ENCODE measurements around the gene DOK7. TPM values are rescaled to one million over a fixed set of nuclear protein-coding genes. Genes with fewer than 3 reads are reported as not detected.

The DOK7 gene
- total RNA-seq, 2 experiments from 2014 or later: not detected

- Mint-ChIP-seq H3K27me3 (no peaks in the 10 kb centered on the region), H3K36me3 (ENCODE audit: low read depth) (peaks cover 22% of the 10 kb centered on the region), H3K4me1 (no peaks in the 10 kb centered on the region), H3K27ac (no peak overlapping the region), H3K4me3 (no peak overlapping the region), H3K9me3 (no peaks in the 10 kb centered on the region)
- DNase-seq: no peak
- ChIA-PET POLR2A (no interaction called here), CTCF (no interaction called here)
Measured at GRCh38 chr4:3520796-3521600, 57.9 kb downstream of the DOK7 start.

- H3K9me3 Mint-ChIP-seq: no peaks in the 10 kb centered on the region
- no peak overlapping the region for H3K27ac Mint-ChIP-seq
- H3K27me3 Mint-ChIP-seq: no peaks in the 10 kb centered on the region
- H3K4me3 Mint-ChIP-seq: no peak overlapping the region
- CTCF ChIA-PET: no interaction called here
- H3K36me3 Mint-ChIP-seq (ENCODE audit: low read depth): peaks cover 22% of the 10 kb centered on the region
- POLR2A ChIA-PET: no interaction called here
- H3K4me1 Mint-ChIP-seq: peaks cover 4% of the 10 kb centered on the region
- DNase-seq: no peak
Measured at GRCh38 chr4:3521621-3522325, 58.7 kb downstream of the DOK7 start.

- peaks cover 20% of the 10 kb centered on the region for H3K36me3 Mint-ChIP-seq (ENCODE audit: low read depth)
- no peaks in the 10 kb centered on the region for H3K9me3 Mint-ChIP-seq
- H3K4me1 Mint-ChIP-seq: peaks cover 8% of the 10 kb centered on the region
- no peak overlapping the region for H3K27ac Mint-ChIP-seq
- H3K4me3 Mint-ChIP-seq: no peak overlapping the region
- ChIA-PET CTCF (no interaction called here), POLR2A (no interaction called here)
- DNase-seq: no peak
- no peaks in the 10 kb centered on the region for H3K27me3 Mint-ChIP-seq
Measured at GRCh38 chr4:3522326-3522640, 59.2 kb downstream of the DOK7 start.

- Mint-ChIP-seq H3K4me1 (peaks cover 8% of the 10 kb centered on the region), H3K9me3 (no peaks in the 10 kb centered on the region), H3K27ac (no peak overlapping the region), H3K36me3 (ENCODE audit: low read depth) (peaks cover 18% of the 10 kb centered on the region), H3K4me3 (no peak overlapping the region), H3K27me3 (no peaks in the 10 kb centered on the region)
- no peak for DNase-seq
- CTCF ChIA-PET: no interaction called here
- POLR2A ChIA-PET: no interaction called here
Measured at GRCh38 chr4:3522651-3523050, 59.5 kb downstream of the DOK7 start.

GRCh38 chr4:3523146-3523627 is 60.1 kb downstream of the DOK7 start:
- peaks cover 15% of the 10 kb centered on the region for H3K36me3 Mint-ChIP-seq (ENCODE audit: low read depth)
- no peak for DNase-seq
- no peaks in the 10 kb centered on the region for H3K27me3 Mint-ChIP-seq
- H3K4me3 Mint-ChIP-seq: no peak overlapping the region
- H3K4me1 Mint-ChIP-seq: peaks cover 11% of the 10 kb centered on the region
- ChIA-PET CTCF (no interaction called here), POLR2A (no interaction called here)
- no peaks in the 10 kb centered on the region for H3K9me3 Mint-ChIP-seq
- no peak overlapping the region for H3K27ac Mint-ChIP-seq

- CTCF ChIA-PET: no interaction called here
- POLR2A ChIA-PET: no interaction called here
- Mint-ChIP-seq H3K4me1 (peaks cover 12% of the 10 kb centered on the region), H3K36me3 (ENCODE audit: low read depth) (peaks cover 15% of the 10 kb centered on the region), H3K27ac (no peak overlapping the region), H3K4me3 (no peak overlapping the region), H3K9me3 (no peaks in the 10 kb centered on the region), H3K27me3 (no peaks in the 10 kb centered on the region)
- DNase-seq: no peak
Measured at GRCh38 chr4:3523628-3524221, 60.6 kb downstream of the DOK7 start.

GRCh38 chr4:3524349-3524748 is 61.2 kb downstream of the DOK7 start:
- Mint-ChIP-seq H3K4me3 (no peak overlapping the region), H3K27ac (no peak overlapping the region), H3K9me3 (no peaks in the 10 kb centered on the region), H3K36me3 (ENCODE audit: low read depth) (peaks cover 15% of the 10 kb centered on the region), H3K27me3 (no peaks in the 10 kb centered on the region), H3K4me1 (peaks cover 12% of the 10 kb centered on the region)
- DNase-seq: no peak
- ChIA-PET POLR2A (no interaction called here), CTCF (interaction anchor here (1.1 kb wide), 1 partner anchor 28 kb away, joined by 3 read pairs; no protein-coding TSS in a partner anchor)

- H3K27me3 Mint-ChIP-seq: no peaks in the 10 kb centered on the region
- ChIA-PET POLR2A (no interaction called here), CTCF (interaction anchor here (1.1 kb wide), 1 partner anchor 28 kb away, joined by 3 read pairs; no protein-coding TSS in a partner anchor)
- no peaks in the 10 kb centered on the region for H3K9me3 Mint-ChIP-seq
- no peak overlapping the region for H3K27ac Mint-ChIP-seq
- no peak for DNase-seq
- peaks cover 14% of the 10 kb centered on the region for H3K36me3 Mint-ChIP-seq (ENCODE audit: low read depth)
- no peak overlapping the region for H3K4me3 Mint-ChIP-seq
- H3K4me1 Mint-ChIP-seq: peaks cover 17% of the 10 kb centered on the region
Measured at GRCh38 chr4:3524920-3525319, 61.8 kb downstream of the DOK7 start.

- Mint-ChIP-seq H3K4me3 (no peak overlapping the region), H3K9me3 (no peaks in the 10 kb centered on the region), H3K4me1 (peaks cover 25% of the 10 kb centered on the region), H3K36me3 (ENCODE audit: low read depth) (peaks cover 11% of the 10 kb centered on the region), H3K27ac (no peak overlapping the region), H3K27me3 (no peaks in the 10 kb centered on the region)
- ChIA-PET POLR2A (no interaction called here), CTCF (interaction anchor here (0.5 to 1.3 kb wide), 4 partner anchors 13 to 391 kb away, joined by 3 read pairs; no protein-coding TSS in a partner anchor)
- no peak for DNase-seq
Measured at GRCh38 chr4:3525532-3526430, 62.7 kb downstream of the DOK7 start.

- POLR2A ChIA-PET: no interaction called here
- H3K4me3 Mint-ChIP-seq: no peak overlapping the region
- H3K27me3 Mint-ChIP-seq: no peaks in the 10 kb centered on the region
- no peaks in the 10 kb centered on the region for H3K9me3 Mint-ChIP-seq
- peaks cover 32% of the 10 kb centered on the region for H3K4me1 Mint-ChIP-seq
- no peak overlapping the region for H3K27ac Mint-ChIP-seq
- no peak for DNase-seq
- CTCF ChIA-PET: interaction anchor here (1.3 kb wide), 1 partner anchor 14 kb away, joined by 3 read pairs; no protein-coding TSS in a partner anchor
- peaks cover 10% of the 10 kb centered on the region for H3K36me3 Mint-ChIP-seq (ENCODE audit: low read depth)
Measured at GRCh38 chr4:3526456-3526855, 63.4 kb downstream of the DOK7 start.

- ChIA-PET POLR2A (no interaction called here), CTCF (interaction anchor here (1.1 kb wide), 1 partner anchor 9 kb away, joined by 3 read pairs; no protein-coding TSS in a partner anchor)
- H3K4me1 Mint-ChIP-seq: peaks cover 38% of the 10 kb centered on the region
- no peak overlapping the region for H3K4me3 Mint-ChIP-seq
- no peak for DNase-seq
- H3K9me3 Mint-ChIP-seq: no peaks in the 10 kb centered on the region
- no peak overlapping the region for H3K27ac Mint-ChIP-seq
- no peaks in the 10 kb centered on the region for H3K27me3 Mint-ChIP-seq
- peaks cover 11% of the 10 kb centered on the region for H3K36me3 Mint-ChIP-seq (ENCODE audit: low read depth)
Measured at GRCh38 chr4:3527101-3527913, 64.2 kb downstream of the DOK7 start.

Data from activated CD4-positive, alpha-beta T cell treated with anti-CD3 and anti-CD28 coated beads, Interleukin-2, amount 10 ng/mL, durations not matched to agents 7 days and 5 days (primary cell).